IPS DF 19.7 (cell line): ENCODE data around the gene FLNA.
"Not testable (repeated sequence)": the region's sequence is repeated elsewhere in the genome, so short reads cannot be mapped to it uniquely, and the experiment has no call there.

ENCODE experiments used
- DNase-seq: peaks from one replicate; pipeline ENCODE4 v3.0.0-alpha.2; 2013; ENCODE audit warnings: low read depth, low spot score

The FLNA gene

DNA sequence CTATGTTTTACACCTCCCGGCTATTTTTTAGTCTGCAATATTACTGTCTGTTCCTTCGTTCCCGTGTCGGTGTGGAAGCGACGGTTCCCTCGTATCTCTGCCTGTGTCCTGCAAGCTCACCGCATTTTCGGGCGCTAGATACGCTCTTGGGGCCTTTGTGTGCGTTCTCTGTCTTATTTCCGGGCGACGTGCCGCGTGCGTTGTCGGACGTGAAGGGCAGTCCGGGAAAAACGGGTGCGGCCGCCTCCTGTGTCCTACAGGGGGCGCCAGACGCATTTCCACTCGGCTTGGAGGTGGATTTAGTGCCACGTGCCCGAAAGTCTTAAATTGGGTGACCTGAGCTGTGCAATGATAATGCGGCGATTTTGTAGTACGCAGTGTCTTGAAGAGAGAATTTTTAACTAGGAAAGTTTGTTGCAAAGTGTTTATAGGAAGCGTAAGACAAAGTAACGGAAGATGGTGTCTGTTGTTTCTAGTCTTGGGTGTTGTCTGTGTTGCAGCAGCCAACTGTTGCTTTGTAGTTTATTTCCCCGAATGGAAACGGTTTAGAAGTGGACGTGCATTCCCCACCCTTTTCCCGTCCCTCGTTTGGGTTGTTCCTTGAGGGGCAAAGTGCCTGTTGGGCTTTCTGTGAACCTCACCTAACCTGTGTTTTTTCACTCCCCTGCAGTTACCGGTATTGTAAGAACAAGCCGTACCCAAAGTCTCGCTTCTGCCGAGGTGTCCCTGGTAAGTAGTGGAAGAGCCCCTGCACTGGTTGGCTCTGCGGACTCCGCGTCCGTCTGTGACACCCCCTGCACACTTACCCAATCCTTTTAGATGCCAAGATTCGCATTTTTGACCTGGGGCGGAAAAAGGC lies 24.5 kb upstream of the FLNA start:
- no peak for DNase-seq

- peak; percentile 89 for DNase-seq
Measured at GRCh38 chrX:154397888-154398667, 23.6 kb upstream of the FLNA start, which contains the start of gene RPL10. Gene RPL10 (plus strand): TSS chrX:154398377. CDS start chrX:154398520, 143 bp downstream.

DNA sequence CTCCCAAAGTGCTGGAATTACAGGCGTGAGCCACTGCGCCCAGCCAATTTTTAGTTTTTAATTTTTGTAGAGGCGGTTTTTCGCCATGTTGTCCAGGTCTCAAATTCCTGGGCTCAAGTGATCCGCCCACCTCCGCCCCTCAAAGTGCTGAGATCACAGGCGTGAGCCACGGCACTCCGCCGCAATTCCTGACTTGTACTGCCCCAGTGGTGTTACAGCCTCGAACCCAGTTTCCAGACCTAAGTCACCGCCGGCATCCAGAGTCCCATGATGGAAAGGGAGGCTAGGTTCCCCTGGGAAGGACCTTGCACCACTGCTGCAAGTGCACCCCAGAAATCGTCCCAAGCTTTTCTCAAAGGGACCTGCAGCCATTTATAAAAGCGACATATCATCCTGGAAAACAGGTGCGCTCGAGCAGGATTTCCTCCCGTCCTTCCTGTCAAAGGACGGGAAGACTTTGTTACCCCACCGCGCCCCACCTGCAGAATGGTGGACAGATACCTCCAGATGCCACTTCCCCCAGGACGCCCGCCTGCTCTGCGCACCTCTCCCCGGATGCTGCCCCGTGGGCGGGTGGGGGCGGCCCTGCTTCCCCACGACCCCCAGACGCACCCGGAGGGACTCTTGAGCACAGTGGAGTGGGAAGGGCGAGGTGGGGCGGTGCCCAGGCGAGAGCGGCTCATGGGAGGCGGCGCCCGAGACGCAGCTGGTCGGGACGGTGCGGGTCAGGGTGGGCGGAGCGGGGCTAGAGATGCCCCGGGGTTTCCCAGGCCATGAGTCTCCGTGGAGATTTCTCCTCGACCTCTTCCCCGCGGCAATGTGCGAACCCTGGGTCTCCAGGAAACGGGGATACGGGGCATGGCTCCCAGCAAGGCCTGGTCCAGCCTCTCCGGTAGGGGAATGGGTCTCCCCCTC lies 22.8 kb upstream of the FLNA start:
- DNase-seq = no peak

GRCh38 chrX:154396363-154396762 lies 21.9 kb upstream of the FLNA start:
- DNase-seq = not testable (repeated sequence)

DNA sequence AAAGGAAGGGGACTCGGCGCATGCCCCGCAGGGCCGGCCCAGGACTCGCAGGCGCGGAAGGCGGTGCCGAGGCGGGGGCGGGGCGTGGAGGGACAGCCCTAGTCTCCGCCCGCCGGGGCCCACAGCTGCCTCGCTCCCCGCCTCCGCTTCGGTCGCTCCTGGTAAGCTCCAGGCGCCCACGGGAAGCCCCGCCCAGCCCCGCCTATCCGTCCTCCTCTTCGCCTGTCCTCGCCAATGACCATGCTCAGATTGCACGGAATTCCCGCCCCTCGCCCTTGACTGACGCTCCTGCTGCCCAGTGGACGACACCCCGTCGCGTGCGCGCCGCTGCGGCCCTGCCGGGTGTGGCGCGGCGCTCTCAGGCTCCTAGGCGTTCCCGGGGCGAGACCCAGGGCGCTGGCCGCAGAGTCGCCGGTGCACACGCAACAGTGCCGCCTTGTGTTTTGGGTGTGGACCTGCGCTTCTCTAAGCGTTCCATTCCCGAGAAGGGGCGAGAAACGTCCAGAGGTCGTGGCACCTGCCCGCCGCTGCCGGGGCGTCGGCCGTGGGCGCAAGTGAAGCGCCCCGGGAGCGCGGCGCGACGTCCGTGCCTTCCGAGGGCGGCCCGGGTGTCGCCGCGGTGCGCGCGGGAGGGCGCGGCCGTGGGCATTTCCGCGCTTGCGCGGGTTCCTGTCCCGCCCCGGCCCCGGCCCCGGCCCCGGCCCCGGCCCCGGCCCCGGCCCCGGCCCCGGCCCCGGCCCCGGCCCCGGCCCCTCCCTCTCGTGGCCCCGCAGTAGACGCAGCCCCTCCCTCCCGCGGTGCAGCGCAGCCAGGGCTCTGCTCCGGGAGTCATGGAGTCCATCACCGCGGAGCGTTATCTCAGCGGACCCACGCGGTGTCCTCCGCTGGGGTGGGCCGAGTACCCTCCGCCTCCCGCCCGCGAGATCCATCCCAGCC lies 15.6 kb upstream of the FLNA start:
- not testable (repeated sequence) for DNase-seq

DNA sequence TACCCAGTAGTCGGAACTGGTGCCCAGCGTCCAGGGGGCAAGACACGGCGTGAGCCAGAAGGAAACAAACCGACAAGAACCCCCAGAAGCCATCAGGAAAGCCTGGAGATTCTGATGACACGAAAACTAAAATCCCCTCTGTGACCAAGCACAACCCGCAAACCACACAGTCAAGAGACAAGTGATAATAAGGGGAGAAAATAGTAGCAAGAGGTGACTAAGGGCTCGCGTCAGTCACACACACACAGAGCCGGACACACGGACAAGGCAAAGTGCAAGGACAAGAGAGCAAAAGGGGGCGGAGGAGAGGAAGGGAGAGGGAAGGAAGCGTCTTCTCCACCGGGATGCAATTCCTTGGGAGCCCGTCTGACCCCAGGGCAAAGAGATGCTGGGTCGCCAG lies 14.2 kb upstream of the FLNA start:
- DNase-seq = not testable (repeated sequence)

- DNase-seq = not testable (repeated sequence)
Measured at GRCh38 chrX:154388094-154388493, 13.7 kb upstream of the FLNA start.

GRCh38 chrX:154384284-154384892 lies 10.0 kb upstream of the FLNA start:
- DNase-seq = no peak

- no peak for DNase-seq
Measured at GRCh38 chrX:154383359-154384283, 9.2 kb upstream of the FLNA start.

DNA sequence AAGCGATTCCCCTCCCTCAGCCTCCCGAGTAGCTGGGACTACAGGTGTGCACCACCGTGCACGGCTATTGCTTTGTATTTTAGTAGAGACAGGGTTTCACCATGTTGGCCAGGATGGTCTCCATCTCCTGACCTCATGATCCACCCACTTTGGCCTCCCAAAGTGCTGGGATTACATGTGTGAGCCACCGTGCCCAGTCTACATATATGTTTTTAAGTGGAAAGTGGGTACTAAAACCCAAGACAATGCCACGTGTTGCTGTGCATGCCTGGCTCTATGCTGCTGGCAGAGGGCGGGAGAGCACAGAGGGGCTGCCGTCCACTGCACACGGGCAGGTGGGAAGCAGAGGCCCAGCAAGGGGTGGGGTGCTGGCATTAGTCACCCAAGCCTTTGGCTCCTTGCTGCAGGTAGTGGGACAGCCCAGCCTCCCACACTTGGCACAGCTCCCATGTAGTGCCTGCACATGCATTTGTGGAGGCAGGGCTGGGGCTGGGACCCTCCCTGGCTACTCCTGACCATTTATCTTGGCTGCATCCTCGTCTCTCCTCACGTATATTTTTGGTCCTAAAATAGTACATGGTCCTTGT lies 8.1 kb upstream of the FLNA start:
- DNase-seq = no peak

DNA sequence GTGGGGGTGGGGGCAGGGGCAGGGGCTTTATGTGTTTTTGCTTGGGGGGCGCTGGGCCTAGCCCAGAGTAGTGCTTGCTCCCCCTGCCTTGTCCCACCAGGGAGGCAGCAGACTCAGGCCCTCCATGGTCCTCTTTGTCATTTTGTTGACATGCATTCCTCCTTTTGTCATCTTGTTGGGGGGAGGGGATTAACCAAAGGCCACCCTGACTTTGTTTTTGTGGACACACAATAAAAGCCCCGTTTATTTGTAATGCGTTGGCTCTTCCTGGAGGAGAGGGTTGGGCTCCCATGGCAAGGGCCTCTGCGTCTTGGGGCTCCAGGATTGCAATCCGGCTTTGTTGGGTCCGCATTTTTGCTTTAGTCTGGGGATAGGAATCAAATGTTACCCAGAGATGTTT lies 6.8 kb upstream of the FLNA start:
- DNase-seq = no peak

- no peak for DNase-seq
Measured at GRCh38 chrX:154380787-154381186, 6.4 kb upstream of the FLNA start.

DNA sequence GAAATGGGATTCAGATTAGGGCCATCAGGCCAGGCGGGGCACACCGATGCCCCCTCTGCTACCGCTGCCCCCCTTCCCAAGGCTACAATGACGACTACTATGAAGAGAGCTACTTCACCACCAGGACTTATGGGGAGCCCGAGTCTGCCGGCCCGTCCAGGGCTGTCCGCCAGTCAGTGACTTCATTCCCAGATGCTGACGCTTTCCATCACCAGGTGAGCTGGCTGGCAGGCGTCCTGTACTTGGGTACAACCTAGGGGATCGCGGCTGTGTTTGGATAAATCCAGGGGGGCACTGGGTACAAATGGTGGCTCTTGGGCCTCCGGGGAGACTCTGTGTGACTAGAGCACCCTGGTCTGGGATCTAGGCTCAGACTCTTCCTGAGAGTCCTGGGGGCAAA lies 5.7 kb upstream of the FLNA start:
- no peak for DNase-seq

- DNase-seq = no peak
Measured at GRCh38 chrX:154379569-154379951, 5.1 kb upstream of the FLNA start.

- DNase-seq = no peak
Measured at GRCh38 chrX:154378799-154379568, 4.5 kb upstream of the FLNA start, which contains the start of gene EMD. Gene EMD (plus strand): TSS chrX:154379295. CDS start chrX:154379485, 190 bp downstream.

DNA sequence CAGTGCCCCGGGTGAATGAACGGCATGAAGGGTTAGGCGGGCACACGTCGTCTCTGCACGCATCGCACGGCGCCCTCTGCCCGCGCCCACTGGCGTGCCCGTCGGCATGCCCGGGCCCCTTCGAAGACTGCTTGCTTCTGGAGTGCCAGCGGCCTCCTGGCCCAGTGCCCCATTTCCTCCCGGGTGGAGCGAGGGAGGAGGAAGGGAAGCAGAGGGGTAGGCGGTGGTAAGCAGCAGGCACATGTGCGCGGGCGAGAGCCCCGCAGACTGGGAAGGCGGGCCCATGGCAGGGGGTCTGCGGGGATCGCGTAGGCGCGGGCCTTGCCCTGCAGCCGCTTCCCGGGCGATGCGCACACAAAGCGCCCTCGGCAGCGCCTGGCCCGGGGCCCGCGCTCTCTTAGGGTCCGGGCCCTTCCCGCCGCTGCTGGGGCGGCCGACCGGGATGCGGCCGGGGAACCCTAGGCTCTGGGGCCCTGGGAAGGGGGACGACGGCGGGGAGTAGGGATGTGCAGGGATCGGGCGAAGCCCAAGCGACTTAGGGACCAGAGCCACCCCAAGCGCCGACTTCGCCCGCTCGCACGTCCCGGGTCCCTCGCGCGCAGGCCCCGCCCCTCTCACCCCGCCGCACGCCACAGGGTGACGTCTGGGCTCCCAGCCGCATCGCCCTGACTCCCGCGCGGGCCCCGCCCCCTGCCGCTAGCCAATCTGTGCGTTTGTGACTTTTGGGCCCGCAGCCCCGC lies 3.8 kb upstream of the FLNA start:
- DNase-seq = no peak

GRCh38 chrX:154376774-154377173 lies 2.3 kb upstream of the FLNA start:
- DNase-seq = no peak
